ENCODE measurements around the gene MERTK. TPM values are rescaled to one million over a fixed set of nuclear protein-coding genes. Genes with fewer than 3 reads are reported as not detected.

MERTK gene
- total and polyA plus RNA-seq, 2 donors from 2014 or later, result 9.2 to 32.2 TPM

GRCh38 chr2:111900859-111901258 lies 2.5 kb downstream of the MERTK start:
- Histone ChIP-seq H3K27me3 (ENCODE audit: control insufficient read depth, insufficient read depth, low read length) (no peaks in the 10 kb centered on the region), H3K4me1 (ENCODE audit: control insufficient read depth in 2 of 3, insufficient read depth in 2 of 3, low read depth in 1 of 3, low read length in 3 of 3) (peaks cover 6 to 42% (median 31%) of the 10 kb centered on the region in 3 donors), H3K9ac (ENCODE audit: low read length in 3 of 3) (peak overlapping the region in 1 of 3 donors; percentile 7), H3K4me3 (ENCODE audit: low read length in 3 of 3) (peak overlapping the region in 2 of 3 donors; percentile 16 to 60), H3K9me3 (ENCODE audit: control insufficient read depth in 2 of 3, insufficient read depth in 1 of 3, low read length in 3 of 3) (no peaks in the 10 kb centered on the region), H3K27ac (ENCODE audit: low read depth in 2 of 2, low read length in 2 of 2) (no peak overlapping the region), H3K36me3 (ENCODE audit: control insufficient read depth in 2 of 3, insufficient read depth in 3 of 3, low read length in 3 of 3) (no peaks in the 10 kb centered on the region)
- TF ChIP-seq CTCF (IDR thresholded peaks at IDR 0.05; ENCODE audit: borderline replicate concordance, extremely low read depth, insufficient read depth), result peak; percentile 33
- FAIRE-seq, result no peak
- DNase-seq, result peak in 1 of 5 donors; percentile 74
- intact Hi-C loops (cut with DNase I), result no loop called here

- Histone ChIP-seq H3K4me1 (ENCODE audit: control insufficient read depth in 2 of 3, insufficient read depth in 2 of 3, low read depth in 1 of 3, low read length in 3 of 3) (peaks cover 12 to 53% (median 40%) of the 10 kb centered on the region in 3 donors), H3K36me3 (ENCODE audit: control insufficient read depth in 2 of 3, insufficient read depth in 3 of 3, low read length in 3 of 3) (no peaks in the 10 kb centered on the region), H3K27ac (ENCODE audit: low read depth in 2 of 2, low read length in 2 of 2) (peak overlapping the region; percentile 18 to 79), H3K4me3 (ENCODE audit: low read length in 3 of 3) (no peak overlapping the region), H3K9me3 (ENCODE audit: control insufficient read depth in 2 of 3, insufficient read depth in 1 of 3, low read length in 3 of 3) (no peaks in the 10 kb centered on the region), H3K9ac (ENCODE audit: low read length in 3 of 3) (no peak overlapping the region), H3K27me3 (ENCODE audit: control insufficient read depth, insufficient read depth, low read length) (no peaks in the 10 kb centered on the region)
- DNase-seq, result no peak
- intact Hi-C loops (cut with DNase I), result no loop called here
- no peak for FAIRE-seq
- no peak for TF ChIP-seq CTCF (IDR thresholded peaks at IDR 0.05; ENCODE audit: borderline replicate concordance, extremely low read depth, insufficient read depth)
Observed at GRCh38 chr2:111903516-111903915, 5.1 kb downstream of the MERTK start.

GRCh38 chr2:111903930-111904439 lies 5.6 kb downstream of the MERTK start:
- Histone ChIP-seq H3K27ac (ENCODE audit: low read depth in 2 of 2, low read length in 2 of 2) (peak overlapping the region; percentile 18 to 79), H3K9ac (ENCODE audit: low read length in 3 of 3) (no peak overlapping the region), H3K4me1 (ENCODE audit: control insufficient read depth in 2 of 3, insufficient read depth in 2 of 3, low read depth in 1 of 3, low read length in 3 of 3) (peaks cover 17 to 58% (median 45%) of the 10 kb centered on the region in 3 donors), H3K36me3 (ENCODE audit: control insufficient read depth in 2 of 3, insufficient read depth in 3 of 3, low read length in 3 of 3) (no peaks in the 10 kb centered on the region), H3K4me3 (ENCODE audit: low read length in 3 of 3) (no peak overlapping the region), H3K9me3 (ENCODE audit: control insufficient read depth in 2 of 3, insufficient read depth in 1 of 3, low read length in 3 of 3) (no peaks in the 10 kb centered on the region), H3K27me3 (ENCODE audit: control insufficient read depth, insufficient read depth, low read length) (no peaks in the 10 kb centered on the region)
- intact Hi-C loops (cut with DNase I), result no loop called here
- DNase-seq, result no peak
- FAIRE-seq, result no peak
- no peak for TF ChIP-seq CTCF (IDR thresholded peaks at IDR 0.05; ENCODE audit: borderline replicate concordance, extremely low read depth, insufficient read depth)

All from kidney (tissue), 14 donors.